Activated naive CD4-positive, alpha-beta T cell treated with anti-CD3 and anti-CD28 coated beads, Interleukin-2, amount 10 ng/mL, durations not matched to agents 7 days and 5 days (primary cell): Measurements from ENCODE around the gene SZRD1.

Experiments
- CTCF ChIA-PET: fragments of 350-600 bp; sonication (Branson Sonifier 250); formaldehyde crosslinking; loops from one replicate; lab custom pipeline; 2021; ENCODE audit warnings: antibody characterized with exemption; lab: Charles Lee
- DNase-seq: peaks from one replicate; pipeline ENCODE4 v3.0.0-alpha.2; 2020
- H3K27ac Mint-ChIP-seq: one replicate; pipeline ENCODE4 v1.8.0; 2021; ENCODE audit warnings: mild to moderate bottlenecking, moderate library complexity, mixed read lengths
- H3K27me3 Mint-ChIP-seq: one replicate; pipeline ENCODE4 v1.8.0; 2021; ENCODE audit warnings: mild to moderate bottlenecking, mixed read lengths
- H3K36me3 Mint-ChIP-seq: one replicate; pipeline ENCODE4 v1.8.0; 2021; ENCODE audit warnings: mixed read lengths
- H3K4me1 Mint-ChIP-seq: one replicate; pipeline ENCODE4 v1.8.0; 2021; ENCODE audit warnings: mixed read lengths
- H3K4me3 Mint-ChIP-seq: one replicate; pipeline ENCODE4 v1.8.0; 2021; ENCODE audit warnings: mild to moderate bottlenecking, moderate library complexity, mixed read lengths
- H3K9me3 Mint-ChIP-seq: one replicate; pipeline ENCODE4 v1.8.0; 2021; ENCODE audit warnings: mixed read lengths

SZRD1 gene

GRCh38 chr1:16375521-16376340 lies 8.7 kb downstream of the SZRD1 start:
- Mint-ChIP-seq H3K4me3 (no peak overlapping the region), H3K36me3 (peaks cover 30% of the 10 kb centered on the region), H3K27ac (peak overlapping the region; percentile 49), H3K4me1 (peaks cover 58% of the 10 kb centered on the region), H3K27me3 (no peaks in the 10 kb centered on the region), H3K9me3 (no peaks in the 10 kb centered on the region)
- DNase-seq: no peak
- CTCF ChIA-PET: interaction anchor here (0.7 to 1.5 kb wide), 4 partner anchors 14 to 171 kb away, joined by 3 to 5 read pairs (median 4); partner anchors contain the start of gene NECAP2

- H3K9me3 Mint-ChIP-seq: no peaks in the 10 kb centered on the region
- CTCF ChIA-PET: interaction anchor here (0.7 kb wide), 1 partner anchor 496 kb away, joined by 5 read pairs; no protein-coding TSS in a partner anchor
- H3K36me3 Mint-ChIP-seq: peaks cover 25% of the 10 kb centered on the region
- H3K4me1 Mint-ChIP-seq: peaks cover 50% of the 10 kb centered on the region
- peak overlapping the region; percentile 62 for H3K27ac Mint-ChIP-seq
- no peaks in the 10 kb centered on the region for H3K27me3 Mint-ChIP-seq
- DNase-seq: no peak
- H3K4me3 Mint-ChIP-seq: no peak overlapping the region
Measured at GRCh38 chr1:16376971-16377370, 9.9 kb downstream of the SZRD1 start.

GRCh38 chr1:16378443-16378842 lies 11.4 kb downstream of the SZRD1 start:
- CTCF ChIA-PET: interaction anchor here (1.0 kb wide), 1 partner anchor 10 kb away, joined by 3 read pairs; no protein-coding TSS in a partner anchor
- no peaks in the 10 kb centered on the region for H3K27me3 Mint-ChIP-seq
- H3K36me3 Mint-ChIP-seq: peaks cover 20% of the 10 kb centered on the region
- H3K9me3 Mint-ChIP-seq: no peaks in the 10 kb centered on the region
- H3K4me1 Mint-ChIP-seq: peaks cover 39% of the 10 kb centered on the region
- H3K27ac Mint-ChIP-seq: no peak overlapping the region
- no peak overlapping the region for H3K4me3 Mint-ChIP-seq
- no peak for DNase-seq

- H3K4me1 Mint-ChIP-seq: peaks cover 38% of the 10 kb centered on the region
Measured at GRCh38 chr1:16380868-16381267, 13.8 kb downstream of the SZRD1 start.

GRCh38 chr1:16383888-16384287 lies 16.8 kb downstream of the SZRD1 start:
- H3K36me3 Mint-ChIP-seq: peaks cover 16% of the 10 kb centered on the region
- CTCF ChIA-PET: no interaction called here
- no peak for DNase-seq
- H3K27me3 Mint-ChIP-seq: no peaks in the 10 kb centered on the region
- H3K27ac Mint-ChIP-seq: no peak overlapping the region
- peaks cover 47% of the 10 kb centered on the region for H3K4me1 Mint-ChIP-seq
- H3K4me3 Mint-ChIP-seq: no peak overlapping the region
- H3K9me3 Mint-ChIP-seq: no peaks in the 10 kb centered on the region

More at GRCh38 chr1:16380868-16381267, 13.8 kb downstream of the SZRD1 start:
- no peak for DNase-seq
- H3K4me3 Mint-ChIP-seq: no peak overlapping the region
- CTCF ChIA-PET: interaction anchor here (0.6 to 1.6 kb wide), 4 partner anchors 12 to 37 kb away, joined by 3 to 4 read pairs (median 4); no protein-coding TSS in a partner anchor
- H3K27ac Mint-ChIP-seq: no peak overlapping the region
- H3K27me3 Mint-ChIP-seq: no peaks in the 10 kb centered on the region
- no peaks in the 10 kb centered on the region for H3K9me3 Mint-ChIP-seq
- peaks cover 15% of the 10 kb centered on the region for H3K36me3 Mint-ChIP-seq

GRCh38 chr1:16385659-16386453 lies 18.8 kb downstream of the SZRD1 start:
- Mint-ChIP-seq H3K4me3 (no peak overlapping the region), H3K27me3 (no peaks in the 10 kb centered on the region), H3K36me3 (peaks cover 21% of the 10 kb centered on the region), H3K9me3 (no peaks in the 10 kb centered on the region), H3K4me1 (peaks cover 56% of the 10 kb centered on the region), H3K27ac (peak overlapping the region; percentile 81)
- CTCF ChIA-PET: interaction anchor here (1.7 kb wide), 1 partner anchor 54 kb away, joined by 5 read pairs; the partner anchor contains the start of gene NECAP2
- no peak for DNase-seq

GRCh38 chr1:16386454-16387113 lies 19.5 kb downstream of the SZRD1 start:
- no peak for DNase-seq
- H3K27me3 Mint-ChIP-seq: no peaks in the 10 kb centered on the region
- no peaks in the 10 kb centered on the region for H3K9me3 Mint-ChIP-seq
- peaks cover 64% of the 10 kb centered on the region for H3K4me1 Mint-ChIP-seq
- H3K4me3 Mint-ChIP-seq: peak overlapping the region; percentile 10
- peaks cover 24% of the 10 kb centered on the region for H3K36me3 Mint-ChIP-seq
- H3K27ac Mint-ChIP-seq: peak overlapping the region; percentile 81
- CTCF ChIA-PET: interaction anchor here (0.5 to 1.7 kb wide), 3 partner anchors 22 to 54 kb away, joined by 3 to 5 read pairs (median 3); partner anchors contain the start of gene NECAP2

- Mint-ChIP-seq H3K4me1 (peaks cover 71% of the 10 kb centered on the region), H3K4me3 (peak overlapping the region; percentile 54), H3K27me3 (no peaks in the 10 kb centered on the region), H3K27ac (peak overlapping the region; percentile 81), H3K9me3 (no peaks in the 10 kb centered on the region), H3K36me3 (peaks cover 26% of the 10 kb centered on the region)
- DNase-seq: no peak
- CTCF ChIA-PET: interaction anchor here (0.8 to 1.7 kb wide), 4 partner anchors 9 to 146 kb away, joined by 3 to 5 read pairs (median 3); partner anchors contain the start of gene NECAP2
Measured at GRCh38 chr1:16387201-16388188, 20.5 kb downstream of the SZRD1 start.

- Mint-ChIP-seq H3K4me3 (no peak overlapping the region), H3K27ac (peak overlapping the region; percentile 72), H3K4me1 (peaks cover 52% of the 10 kb centered on the region), H3K27me3 (no peaks in the 10 kb centered on the region), H3K9me3 (no peaks in the 10 kb centered on the region), H3K36me3 (peaks cover 28% of the 10 kb centered on the region)
- CTCF ChIA-PET: no interaction called here
- no peak for DNase-seq
Measured at GRCh38 chr1:16391411-16391810, 24.4 kb downstream of the SZRD1 start.

- H3K9me3 Mint-ChIP-seq: no peaks in the 10 kb centered on the region
- no peak for DNase-seq
- peaks cover 25% of the 10 kb centered on the region for H3K36me3 Mint-ChIP-seq
- H3K4me1 Mint-ChIP-seq: peaks cover 39% of the 10 kb centered on the region
- H3K27me3 Mint-ChIP-seq: no peaks in the 10 kb centered on the region
- H3K27ac Mint-ChIP-seq: peak overlapping the region; percentile 58
- H3K4me3 Mint-ChIP-seq: no peak overlapping the region
- CTCF ChIA-PET: no interaction called here
Measured at GRCh38 chr1:16392740-16393569, 25.9 kb downstream of the SZRD1 start.

- Mint-ChIP-seq H3K27me3 (no peaks in the 10 kb centered on the region), H3K27ac (peak overlapping the region; percentile 22), H3K9me3 (no peaks in the 10 kb centered on the region), H3K36me3 (peaks cover 27% of the 10 kb centered on the region), H3K4me1 (peaks cover 36% of the 10 kb centered on the region), H3K4me3 (no peak overlapping the region)
- no peak for DNase-seq
- CTCF ChIA-PET: no interaction called here
Measured at GRCh38 chr1:16393570-16394521, 26.8 kb downstream of the SZRD1 start.
